Endothelial cell of umbilical vein (primary cell): ENCODE measurements around the gene P2RX2. TPM values are rescaled to one million over a fixed set of nuclear protein-coding genes. Genes with fewer than 3 reads are reported as not detected.

Source experiments
- BruUV-seq: library from RNA; stranded (reverse); fragments of 400-500 nt; replicated peaks from 2 replicates; lab custom pipeline; 2021; lab: Mats Ljungman, UMichigan
- CTCF ChIA-PET: fragments of 300-600, 350-600 bp; sonication (Branson Sonifier 250); formaldehyde crosslinking; loops from one replicate; lab custom pipeline; 2021; ENCODE audit warnings: antibody characterized with exemption, inconsistent platforms; lab: Charles Lee
- POLR2A ChIA-PET: fragments of 300-600, 350-600 bp; sonication (Branson Sonifier 250); formaldehyde crosslinking; loops from one replicate; lab custom pipeline; 2021; ENCODE audit warnings: antibody characterized with exemption, inconsistent platforms; lab: Charles Lee
- DNase-seq: peaks from one replicate; pipeline ENCODE4 v3.0.0-alpha.2; 2011; ENCODE audit warnings: low read depth, low spot score
- FAIRE-seq: peaks from 2 replicates; lab custom pipeline; 2011; peaks lifted over from hg19 to GRCh38; lab: Jason Lieb, UNC
- H2AFZ ChIP-seq: 2 replicates; pipeline ENCODE4 v1.6.0; 2012; ENCODE audit warnings: low read depth, low read length, control low read depth, inconsistent platforms
- H3K27ac ChIP-seq: 2 replicates; pipeline ENCODE4 v1.5.1; 2011; ENCODE audit warnings: low read depth, mild to moderate bottlenecking, control low read depth, low read length, moderate library complexity; ENCODE audit not compliant: insufficient read depth
- H3K27me3 ChIP-seq, 2 experiments: 2 replicates each; pipeline versions ENCODE4 v1.6.0 to v1.6.1; 2011; ENCODE audit warnings: low read length in 2 of 2, mixed read lengths in 1 of 2; ENCODE audit not compliant: control insufficient read depth in 2 of 2, insufficient read depth in 2 of 2
- H3K36me3 ChIP-seq, 2 experiments: 2 replicates in 1 of 2; 3 replicates in 1 of 2; pipeline ENCODE4 v1.5.1; 2011; ENCODE audit warnings: low read length in 2 of 2, mild to moderate bottlenecking in 1 of 2, moderate library complexity in 1 of 2; ENCODE audit not compliant: control insufficient read depth in 2 of 2, insufficient read depth in 2 of 2; ENCODE audit errors: extremely low read depth in 1 of 2
- H3K4me1 ChIP-seq: 3 replicates; pipeline ENCODE4 v1.5.1; 2011; ENCODE audit warnings: mild to moderate bottlenecking, low read length; ENCODE audit not compliant: control insufficient read depth, insufficient read depth; ENCODE audit errors: extremely low read depth
- H3K4me2 ChIP-seq: 2 replicates; pipeline ENCODE4 v1.6.1; 2011; ENCODE audit warnings: low read length, control low read depth, mixed read lengths; ENCODE audit not compliant: insufficient read depth
- H3K4me3 ChIP-seq, 3 experiments: fragments of 200-600 bp in 1 of 3; sonication (generic), shearing (Covaris generic) in 1 of 3; replicated peaks in 1 of 3; 2 replicates each; pipeline ENCODE4 v1.5.1; 2011 to 2016; ENCODE audit warnings: control low read depth in 3 of 3, low read length in 3 of 3, mild to moderate bottlenecking in 2 of 3, inconsistent platforms in 1 of 3, low read depth in 1 of 3, moderate library complexity in 1 of 3; ENCODE audit not compliant: insufficient read depth in 1 of 3
- H3K79me2 ChIP-seq: 2 replicates; pipeline ENCODE4 v1.6.0; 2012; ENCODE audit warnings: low read length, inconsistent platforms; ENCODE audit not compliant: control insufficient read depth, insufficient read depth
- H3K9ac ChIP-seq: replicated peaks from 2 replicates; pipeline ENCODE3; 2011; ENCODE audit warnings: low read length, control low read depth; ENCODE audit not compliant: insufficient read depth; ENCODE audit errors: extremely low read depth
- H3K9me1 ChIP-seq: replicated peaks from 3 replicates; pipeline ENCODE4 v1.6.0; 2011; ENCODE audit warnings: mild to moderate bottlenecking, low read length; ENCODE audit not compliant: control insufficient read depth, insufficient read depth; ENCODE audit errors: extremely low read depth
- H3K9me3 ChIP-seq: replicated peaks from 2 replicates; pipeline ENCODE4 v1.5.1; 2012; ENCODE audit warnings: low read length, inconsistent platforms; ENCODE audit not compliant: control insufficient read depth, insufficient read depth
- H4K20me1 ChIP-seq: replicated peaks from 2 replicates; pipeline ENCODE3; 2011; ENCODE audit warnings: mild to moderate bottlenecking, low read length; ENCODE audit not compliant: control insufficient read depth, insufficient read depth; ENCODE audit errors: extremely low read depth
- CTCF ChIP-seq, 2 donors: IDR thresholded peaks; 1 replicate in 1 of 2; 2 replicates in 1 of 2; pipeline ENCODE4 v1.5.1; 2011; ENCODE audit warnings: low read length in 2 of 2, mild to moderate bottlenecking in 2 of 2, moderate library complexity in 2 of 2, control low read depth in 1 of 2, inconsistent platforms in 1 of 2, low read depth in 1 of 2; ENCODE audit not compliant: insufficient read depth in 1 of 2; ENCODE audit errors: extremely low read depth in 1 of 2
- EZH2 ChIP-seq: IDR thresholded peaks from 2 replicates; pipeline ENCODE4 v1.6.1; 2012; ENCODE audit warnings: borderline replicate concordance, low read depth, mild to moderate bottlenecking, moderate library complexity, low read length, inconsistent platforms; ENCODE audit not compliant: severe bottlenecking
- FOS ChIP-seq: IDR thresholded peaks from 2 replicates; pipeline ENCODE4 v1.6.1; 2011; ENCODE audit warnings: mild to moderate bottlenecking, low read length, moderate library complexity, borderline replicate concordance; ENCODE audit not compliant: insufficient read depth
- GATA2 ChIP-seq: IDR thresholded peaks from 2 replicates; pipeline ENCODE4 v1.7.0; 2011; ENCODE audit warnings: low read depth, mild to moderate bottlenecking, moderate library complexity, mixed read lengths, low read length; ENCODE audit not compliant: insufficient read length, insufficient read depth
- JUN ChIP-seq: IDR thresholded peaks from 2 replicates; pipeline ENCODE4 v1.6.1; 2011; ENCODE audit warnings: borderline replicate concordance, low read depth; ENCODE audit not compliant: insufficient read length, insufficient read depth
- MAX ChIP-seq: IDR thresholded peaks from 2 replicates; pipeline ENCODE4 v1.6.1; 2011; ENCODE audit not compliant: insufficient read depth, insufficient read length
- MYC ChIP-seq: IDR thresholded peaks from one replicate; pipeline ENCODE4 v1.6.1; 2011; ENCODE audit warnings: mild to moderate bottlenecking, low read depth, low read length
- POLR2A ChIP-seq: IDR thresholded peaks from 2 replicates; pipeline ENCODE4 v1.6.1; 2012; ENCODE audit warnings: low read depth, mild to moderate bottlenecking, control low read depth, low read length
- POLR2AphosphoS5 ChIP-seq: IDR thresholded peaks from 2 replicates; pipeline ENCODE4 v1.6.1; 2012; ENCODE audit warnings: low read depth, mild to moderate bottlenecking, control low read depth, low read length, moderate library complexity; ENCODE audit not compliant: insufficient read depth
- dilution Hi-C: fragments of 300-500 bp; cut with MboI; formaldehyde crosslinking; loops from one replicate; pipeline ENCODE4 v1.15.0; 2019; ENCODE audit warnings: low sequenced_read_pairs; ENCODE audit not compliant: extremely low pct_ligation_motif_present
- intact Hi-C: fragments of 100-400 bp; cut with micrococcal nuclease; formaldehyde crosslinking; loops from one replicate; pipeline ENCODE4 v1.10.0; 2022
- polyA plus RNA-seq, 4 experiments: library from polyadenylated mRNA; depleted of rRNA in 3 of 4; stranded (reverse) in 3 of 4; unstranded in 1 of 4; fragments of >200 nt; gene quantifications; 2 replicates each; pipeline versions ENCODE4 v1.2.1 to v1.2.3, GENCODE V29; 2011 to 2012; ENCODE audit warnings: missing spikeins in 1 of 4
- total RNA-seq: library from RNA; stranded (reverse); gene quantifications from 2 replicates; pipeline ENCODE4 v1.2.3, GENCODE V29; 2021

Gene P2RX2
- total and polyA plus RNA-seq, 2 donors (not counting 3 experiments of a cell fraction or from before 2014, with no cell fraction given) = not detected

GRCh38 chr12:132615579-132616038 is 3.0 kb upstream of the P2RX2 start:
- Histone ChIP-seq H3K9ac (no peak overlapping the region), H3K27me3 (peaks cover 30 to 36% of the 10 kb centered on the region in 2 experiments), H3K4me2 (no peak overlapping the region), H3K36me3 (no peaks in the 10 kb centered on the region), H3K4me1 (no peaks in the 10 kb centered on the region), H3K79me2 (no peaks in the 10 kb centered on the region), H4K20me1 (no peaks in the 10 kb centered on the region), H3K9me3 (peaks cover 3% of the 10 kb centered on the region), H2AFZ (no peak overlapping the region), H3K27ac (no peak overlapping the region), H3K9me1 (no peaks in the 10 kb centered on the region), H3K4me3 (no peak overlapping the region)
- TF ChIP-seq GATA2 = no peak
- no peak for TF ChIP-seq FOS
- no peak for TF ChIP-seq MAX
- TF ChIP-seq POLR2AphosphoS5 = no peak
- TF ChIP-seq JUN = no peak
- no peak for TF ChIP-seq POLR2A
- no peak for TF ChIP-seq MYC
- ChIA-PET POLR2A (no interaction called here), CTCF (interaction anchor here (0.9 to 7.6 kb wide), 25 partner anchors 9 to 476 kb away, joined by 3 to 102 read pairs (median 6); no protein-coding TSS in a partner anchor)
- no TSS peak for BruUV-seq
- dilution Hi-C loops = no loop called here
- intact Hi-C loops = loop anchor here (1.0 kb wide), 4 partner anchors 11 to 200 kb away; no protein-coding TSS in a partner anchor
- FAIRE-seq (no peak), DNase-seq (no peak)

GRCh38 chr12:132617135-132617701 is 1.4 kb upstream of the P2RX2 start:
- Histone ChIP-seq H3K27ac (no peak overlapping the region), H2AFZ (no peak overlapping the region), H3K4me2 (no peak overlapping the region), H3K9me1 (no peaks in the 10 kb centered on the region), H3K27me3 (peaks cover 28 to 36% of the 10 kb centered on the region in 2 experiments), H3K79me2 (no peaks in the 10 kb centered on the region), H3K4me3 (no peak overlapping the region), H3K4me1 (no peaks in the 10 kb centered on the region), H3K36me3 (no peaks in the 10 kb centered on the region), H4K20me1 (no peaks in the 10 kb centered on the region), H3K9me3 (peaks cover 3% of the 10 kb centered on the region), H3K9ac (no peak overlapping the region)
- ChIA-PET CTCF (interaction anchor here (0.6 to 7.6 kb wide), 7 partner anchors 9 to 463 kb away, joined by 3 to 102 read pairs (median 4); no protein-coding TSS in a partner anchor), POLR2A (interaction anchor here (0.6 kb wide), 1 partner anchor 10 kb away, joined by 3 read pairs; no protein-coding TSS in a partner anchor)
- BruUV-seq = no TSS peak
- dilution Hi-C loops = no loop called here
- no peak for DNase-seq
- intact Hi-C loops = no loop called here
- TF ChIP-seq MYC = no peak
- TF ChIP-seq GATA2 = no peak
- TF ChIP-seq FOS = no peak
- no peak for TF ChIP-seq JUN
- no peak for TF ChIP-seq MAX
- TF ChIP-seq POLR2AphosphoS5 = no peak
- no peak for TF ChIP-seq POLR2A
- no peak for TF ChIP-seq EZH2
- no peak for TF ChIP-seq CTCF (IDR thresholded peaks at IDR 0.05; ENCODE audit: extremely low read depth in 1 of 2, insufficient read depth in 1 of 2, low read depth in 1 of 2, low read length in 2 of 2)
- FAIRE-seq = no peak
